Ovary (tissue), 9 donors: ENCODE results near the gene SLC19A1. TPM values are rescaled to one million over a fixed set of nuclear protein-coding genes. Genes with fewer than 3 reads are reported as not detected.

Source experiments
- DNase-seq, 5 donors: peaks; one replicate each; pipeline ENCODE4 v3.0.0-alpha.2; 2019 to 2020
- H3K27ac ChIP-seq, 2 donors: fragments of 200-600 bp; one replicate each; pipeline versions ENCODE4 v1.5.1 to v1.8.0; 2019 to 2022
- H3K27me3 ChIP-seq: fragments of 200-600 bp; one replicate; pipeline ENCODE4 v1.8.0; 2022
- H3K36me3 ChIP-seq: fragments of 200-600 bp; sonication (generic); one replicate; pipeline ENCODE4 v1.5.1; 2019
- H3K4me1 ChIP-seq: one replicate; pipeline ENCODE4 v1.8.1; 2013; ENCODE audit warnings: mild to moderate bottlenecking, moderate library complexity; ENCODE audit not compliant: insufficient read depth
- H3K4me3 ChIP-seq: fragments of 200-600 bp; sonication (generic); one replicate; pipeline ENCODE4 v1.5.1; 2017
- H3K9me3 ChIP-seq, 2 donors: fragments of 200-600 bp in 1 of 2; sonication (generic) in 1 of 2; one replicate each; pipeline versions ENCODE4 v1.5.1 to v1.8.1; 2013 to 2019; ENCODE audit warnings: mild to moderate bottlenecking in 1 of 2, moderate library complexity in 1 of 2
- CTCF ChIP-seq, 3 donors: fragments of 450-650 bp in 2 of 3; fragments of 200-600 bp in 1 of 3; IDR thresholded peaks; one replicate each; pipeline versions ENCODE4 v1.5.1 to v1.8.0; 2016 to 2022; ENCODE audit warnings: antibody characterized with exemption in 3 of 3, mild to moderate bottlenecking in 1 of 3
- EP300 ChIP-seq: sonication (generic); formaldehyde crosslinking; IDR thresholded peaks from one replicate; pipeline ENCODE4 v1.6.1; 2017; ENCODE audit warnings: antibody characterized with exemption
- POLR2A ChIP-seq: fragments of 450-650 bp; IDR thresholded peaks from one replicate; pipeline ENCODE4 v1.6.1; 2017; ENCODE audit warnings: antibody characterized with exemption, mild to moderate bottlenecking, moderate library complexity
- whole genome bisulfite sequencing, 3 donors: extraction: QIAGEN DNeasy Blood & Tissue Kit in 1 of 3; methylation state at CpG; one replicate each; pipeline versions ENCODE4 v1.1.5 to v1.1.7; 2013 to 2017; 5-methylcytosine and 5-hydroxymethylcytosine counted together
- intact Hi-C, 4 donors: fragments of 100-400 bp; cut with DNase I; formaldehyde crosslinking; loops; one replicate each; pipeline versions ENCODE4 v1.11.0 to v1.15.1; 2022 to 2023
- polyA plus RNA-seq, 2 donors: library from polyadenylated mRNA; stranded (reverse); fragments of 200-250 nt in 1 of 2; fragments of 350-450 nt in 1 of 2; fragmentation: Illumina TruSeq in 1 of 2; extraction: RNeasy Lipid Tissue Mini Kit (QIAGEN cat#74804) in 1 of 2; gene quantifications; one replicate each; pipeline ENCODE4 v1.2.3, GENCODE V29; 2013 to 2014
- total RNA-seq, 7 donors: library from RNA; depleted of rRNA in 2 of 7; stranded (reverse); fragments of >200 nt in 2 of 7; fragmentation: NEBNext Ultra II Directional in 3 of 7; extraction: Animal tissue kit (Norgen Biotek cat#: 25700) in 3 of 7; gene quantifications; one replicate each; pipeline versions ENCODE4 v1.1.0 to v1.2.4, GENCODE V29; 2016 to 2023
- donor health status: DM: no; HTN: no; CAD: no; lungs with moderate emphysema.
- donor health status: DM: no; HTN: no; CAD: no.
- donor health status: Bipolar disorder and iron deficiency.
- donor health status: DM: yes; HTN: yes; CAD: no.
- donor health status: DM: no; HTN: no; CAD: no.
- donor health status: DM: yes; HTN: yes; CAD: no.

SLC19A1 gene
- total and polyA plus RNA-seq, 9 donors: 0.88 to 18.2 (median 8.1) TPM

- H3K27ac ChIP-seq: no peak overlapping the region
- no peaks in the 10 kb centered on the region for H3K9me3 ChIP-seq
- intact Hi-C loops: no loop called here
- H3K27me3 ChIP-seq: no peaks in the 10 kb centered on the region
- 90 to 95% (median 90%) methylated on average over 33 to 37 of the region's 37 CpGs for WGBS, 3 donors
- TF ChIP-seq EP300 (no peak), CTCF (IDR thresholded peaks at IDR 0.05) (no peak), POLR2A (no peak)
- peaks cover 12% of the 10 kb centered on the region for H3K4me1 ChIP-seq
- peak in 4 of 5 donors; percentile 15 to 29 (median 20) for DNase-seq
- no peak overlapping the region for H3K4me3 ChIP-seq
- no peaks in the 10 kb centered on the region for H3K36me3 ChIP-seq
These were observed 5.0 kb downstream of the SLC19A1 start for GRCh38 chr21:45537111-45537745.

- DNase-seq: peak in 4 of 5 donors; percentile 16 to 34 (median 20)
- Histone ChIP-seq H3K4me1 (peaks cover 10% of the 10 kb centered on the region), H3K4me3 (no peak overlapping the region), H3K36me3 (no peaks in the 10 kb centered on the region), H3K9me3 (no peaks in the 10 kb centered on the region), H3K27me3 (no peaks in the 10 kb centered on the region), H3K27ac (no peak overlapping the region)
- 90 to 94% (median 91%) methylated on average over 31 of the region's 31 CpGs for WGBS, 3 donors
- intact Hi-C loops: no loop called here
- TF ChIP-seq EP300 (no peak), CTCF (IDR thresholded peaks at IDR 0.05) (no peak), POLR2A (no peak)
These were observed 5.7 kb downstream of the SLC19A1 start for GRCh38 chr21:45536301-45537081.

- H3K27me3 ChIP-seq: no peaks in the 10 kb centered on the region
- no peak for TF ChIP-seq POLR2A
- no peak for TF ChIP-seq EP300
- no peak for TF ChIP-seq CTCF (IDR thresholded peaks at IDR 0.05)
- H3K27ac ChIP-seq: no peak overlapping the region
- no peak overlapping the region for H3K4me3 ChIP-seq
- peak in 4 of 5 donors; percentile 14 to 33 (median 21) for DNase-seq
- no peaks in the 10 kb centered on the region for H3K36me3 ChIP-seq
- intact Hi-C loops: no loop called here
- 84 to 90% (median 87%) methylated on average over 30 to 34 of the region's 34 CpGs for WGBS, 3 donors
- H3K9me3 ChIP-seq: no peaks in the 10 kb centered on the region
- peaks cover 7% of the 10 kb centered on the region for H3K4me1 ChIP-seq
These were observed 6.7 kb downstream of the SLC19A1 start for GRCh38 chr21:45535341-45536081.

GRCh38 chr21:45534636-45535331 lies 7.5 kb downstream of the SLC19A1 start:
- peak in 4 of 5 donors; percentile 32 to 73 (median 61) for DNase-seq
- TF ChIP-seq CTCF (IDR thresholded peaks at IDR 0.05): no peak
- no peak for TF ChIP-seq EP300
- no peak for TF ChIP-seq POLR2A
- Histone ChIP-seq H3K4me3 (no peak overlapping the region), H3K36me3 (no peaks in the 10 kb centered on the region), H3K27ac (no peak overlapping the region), H3K27me3 (no peaks in the 10 kb centered on the region), H3K4me1 (peaks cover 7% of the 10 kb centered on the region), H3K9me3 (no peaks in the 10 kb centered on the region)
- intact Hi-C loops: no loop called here
- 46 to 57% (median 55%) methylated on average over 20 to 28 of the region's 28 CpGs for WGBS, 3 donors
